SK-N-SH (cell line): ENCODE results near the gene PRRT4. TPM values are rescaled to one million over a fixed set of nuclear protein-coding genes. Genes with fewer than 3 reads are reported as not detected.

Source experiments
- CTCF ChIA-PET: fragments of 300-600, 350-600 bp; formaldehyde crosslinking; extraction: SDS; loops from one replicate; lab custom pipeline; 2021; lab: Yijun Ruan, JAX
- POLR2A ChIA-PET: fragments of 350-600 bp; sonication (Branson Sonifier 250); formaldehyde crosslinking; extraction: SDS; loops from one replicate; lab custom pipeline; 2020; ENCODE audit warnings: antibody characterized with exemption, inconsistent platforms; lab: Yijun Ruan, JAX
- DNase-seq: peaks from one replicate; pipeline ENCODE4 v3.0.0; 2012
- H2AFZ ChIP-seq: fragments of 200-600 bp; sonication (generic); 2 replicates; pipeline ENCODE4 v1.8.1; 2016; ENCODE audit warnings: antibody characterized with exemption, mild to moderate bottlenecking, low read depth
- H3F3A ChIP-seq: fragments of 200-600 bp; sonication (generic); replicated peaks from 2 replicates; pipeline ENCODE3; 2016; ENCODE audit warnings: antibody characterized with exemption, mild to moderate bottlenecking; ENCODE audit not compliant: insufficient read depth
- H3K27ac ChIP-seq, 2 experiments: fragments of 200-500 bp in 1 of 2; fragments of 200-600 bp in 1 of 2; sonication (Bioruptor generic) in 1 of 2; sonication (generic), shearing (Covaris generic) in 1 of 2; 2 replicates each; pipeline versions ENCODE4 v1.5.1 to v1.6.1; 2014 to 2016; ENCODE audit warnings: low read depth in 2 of 2, inconsistent platforms in 1 of 2, low read length in 1 of 2, mild to moderate bottlenecking in 1 of 2, mixed read lengths in 1 of 2
- H3K27me3 ChIP-seq: fragments of 200-600 bp; sonication (generic), shearing (Covaris generic); 2 replicates; pipeline ENCODE4 v1.6.1; 2016; ENCODE audit warnings: mixed run types; ENCODE audit not compliant: insufficient read depth
- H3K36me3 ChIP-seq, 2 experiments: fragments of 200-500 bp in 1 of 2; fragments of 200-600 bp in 1 of 2; sonication (Bioruptor generic) in 1 of 2; sonication (generic) in 1 of 2; replicated peaks in 1 of 2; 2 replicates each; pipeline versions ENCODE3 to v1.5.1; 2014 to 2016; ENCODE audit warnings: low read length in 1 of 2, mild to moderate bottlenecking in 1 of 2; ENCODE audit not compliant: insufficient read depth in 2 of 2, control insufficient read depth in 1 of 2
- H3K4me1 ChIP-seq, 2 experiments: fragments of 200-500 bp in 1 of 2; fragments of 200-600 bp in 1 of 2; sonication (Bioruptor generic) in 1 of 2; sonication (generic), shearing (Covaris generic) in 1 of 2; 2 replicates each; pipeline versions ENCODE4 v1.5.1 to v1.6.1; 2014 to 2016; ENCODE audit warnings: low read depth in 1 of 2, low read length in 1 of 2, mixed run types in 1 of 2; ENCODE audit not compliant: insufficient read depth in 2 of 2, control insufficient read depth in 1 of 2
- H3K4me2 ChIP-seq: fragments of 200-600 bp; sonication (generic), shearing (Covaris generic); 2 replicates; pipeline ENCODE4 v1.6.1; 2017; ENCODE audit warnings: mixed run types
- H3K4me3 ChIP-seq, 2 experiments: fragments of 200-500 bp in 1 of 2; fragments of 200-600 bp in 1 of 2; sonication (Bioruptor generic) in 1 of 2; sonication (generic), shearing (Covaris generic) in 1 of 2; 2 replicates each; pipeline versions ENCODE4 v1.5.1 to v1.8.1; 2014 to 2016; ENCODE audit warnings: low read depth in 2 of 2, inconsistent platforms in 1 of 2, low read length in 1 of 2, mild to moderate bottlenecking in 1 of 2, mixed read lengths in 1 of 2, moderate library complexity in 1 of 2
- H3K79me2 ChIP-seq: fragments of 200-600 bp; sonication (generic); 2 replicates; pipeline ENCODE4 v1.8.1; 2017; ENCODE audit warnings: mild to moderate bottlenecking; ENCODE audit not compliant: insufficient read depth
- H3K9ac ChIP-seq: fragments of 200-600 bp; sonication (generic); 2 replicates; pipeline ENCODE4 v1.6.1; 2017; ENCODE audit warnings: mixed run types
- H3K9me2 ChIP-seq: fragments of 200-600 bp; sonication (generic); 2 replicates; pipeline ENCODE4 v1.6.1; 2017; ENCODE audit warnings: mixed run types
- H3K9me3 ChIP-seq: fragments of 200-600 bp; sonication (generic); 2 replicates; pipeline ENCODE4 v1.6.1; 2017; ENCODE audit warnings: mixed run types, mild to moderate bottlenecking, moderate library complexity
- H4K20me1 ChIP-seq: fragments of 200-600 bp; sonication (generic); 2 replicates; pipeline ENCODE4 v1.6.1; 2017; ENCODE audit warnings: mild to moderate bottlenecking, mixed run types; ENCODE audit not compliant: insufficient read depth
- ELF1 ChIP-seq: IDR thresholded peaks from 2 replicates; pipeline ENCODE4 v1.4.0; 2012
- EZH2phosphoT487 ChIP-seq: fragments of 200-600 bp; sonication (generic); IDR thresholded peaks from 2 replicates; pipeline ENCODE4 v1.6.1; 2017; ENCODE audit warnings: low read depth, mixed run types, mild to moderate bottlenecking, antibody characterized with exemption, moderate library complexity, borderline replicate concordance
- GATA2 ChIP-seq: sonication (generic); formaldehyde crosslinking; IDR thresholded peaks from 2 replicates; pipeline ENCODE4 v1.5.0; 2020; ENCODE audit warnings: mild to moderate bottlenecking, missing genetic modification reagents
- YY1 ChIP-seq: IDR thresholded peaks from 2 replicates; pipeline ENCODE4 v1.4.0; 2012; ENCODE audit warnings: low read depth, mild to moderate bottlenecking
- WGBS: methylation state at CpG from one replicate; pipeline ENCODE4 v1.1.6; 2017; ENCODE audit warnings: low lambda C conversion rate; 5-methylcytosine and 5-hydroxymethylcytosine counted together
- polyA plus RNA-seq, 3 experiments: library from polyadenylated mRNA; depleted of rRNA; stranded (reverse); fragments of >200 nt; gene quantifications; 2 replicates each; pipeline ENCODE4 v1.2.3, GENCODE V29; 2012
- TF ChIP-seq, protein P1 (sequence below): IDR thresholded peaks from 2 replicates; pipeline ENCODE4; 2012
- TF ChIP-seq, protein P2 (sequence below): IDR thresholded peaks from 2 replicates; pipeline ENCODE4 v1.4.0; 2012; ENCODE audit warnings: low read depth, borderline replicate concordance

The PRRT4 gene
- polyA plus RNA-seq, 1 of the 3 experiments (the other 2 are of a cell fraction): 1.5 TPM

DNA sequence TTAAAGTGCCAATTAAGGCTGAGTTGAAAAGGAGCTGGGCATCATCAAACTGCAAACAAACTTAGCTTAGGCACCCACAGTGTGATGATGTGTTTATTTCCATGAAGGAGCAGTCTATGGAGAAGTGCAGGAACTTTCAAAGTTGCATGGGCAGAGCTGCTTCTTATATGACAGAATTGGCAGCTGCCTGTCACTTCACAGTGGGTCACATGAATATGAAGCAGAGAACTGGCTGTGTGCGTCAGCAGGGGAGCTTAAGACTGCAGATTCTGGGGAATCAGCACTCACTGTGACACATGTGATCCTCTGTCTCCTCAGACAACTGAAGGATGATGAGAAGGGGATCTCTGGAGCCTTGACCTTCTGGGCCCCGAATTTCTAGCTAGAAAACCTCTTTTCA, 54.4 kb downstream of the PRRT4 start (continued):
- TF ChIP-seq, protein P1, sequence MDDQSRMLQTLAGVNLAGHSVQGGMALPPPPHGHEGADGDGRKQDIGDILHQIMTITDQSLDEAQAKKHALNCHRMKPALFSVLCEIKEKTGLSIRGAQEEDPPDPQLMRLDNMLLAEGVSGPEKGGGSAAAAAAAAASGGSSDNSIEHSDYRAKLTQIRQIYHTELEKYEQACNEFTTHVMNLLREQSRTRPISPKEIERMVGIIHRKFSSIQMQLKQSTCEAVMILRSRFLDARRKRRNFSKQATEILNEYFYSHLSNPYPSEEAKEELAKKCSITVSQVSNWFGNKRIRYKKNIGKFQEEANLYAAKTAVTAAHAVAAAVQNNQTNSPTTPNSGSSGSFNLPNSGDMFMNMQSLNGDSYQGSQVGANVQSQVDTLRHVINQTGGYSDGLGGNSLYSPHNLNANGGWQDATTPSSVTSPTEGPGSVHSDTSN: no peak
- no peak for TF ChIP-seq GATA2 (CRISPR knock-in tag)
- TF ChIP-seq, all 33 proteins: peak for 0

DNA sequence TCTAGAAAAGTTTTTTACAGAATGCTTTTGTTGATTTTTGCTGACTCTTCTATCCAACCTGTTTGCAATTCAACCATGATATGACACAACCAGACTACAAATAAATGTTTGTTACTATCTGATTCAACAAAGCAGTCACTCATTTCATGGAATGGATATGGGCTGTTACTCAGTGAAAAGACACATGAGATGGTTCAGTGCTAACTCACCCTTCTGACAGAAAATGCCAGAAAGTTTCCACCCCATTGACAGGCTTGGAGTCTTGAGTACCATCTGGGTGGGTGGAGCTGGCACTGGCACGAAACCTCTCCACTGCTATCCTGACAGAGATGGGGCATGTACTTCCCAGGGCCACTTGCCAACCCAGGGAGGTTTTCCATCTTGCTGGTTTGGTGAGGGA, 57.3 kb downstream of the PRRT4 start:
- Histone ChIP-seq H4K20me1 (no peaks in the 10 kb centered on the region), H3K9me2 (no peaks in the 10 kb centered on the region), H3K36me3 (peaks cover 31 to 69% of the 10 kb centered on the region in 2 experiments), H3K79me2 (no peaks in the 10 kb centered on the region), H3K27ac (no peak overlapping the region), H3K27me3 (no peaks in the 10 kb centered on the region), H3K4me1 (no peaks in the 10 kb centered on the region), H3K9ac (no peak overlapping the region), H3F3A (no peaks in the 10 kb centered on the region), H3K4me3 (no peak overlapping the region), H3K9me3 (no peaks in the 10 kb centered on the region), H3K4me2 (no peak overlapping the region), H2AFZ (no peak overlapping the region)
- POLR2A ChIA-PET: interaction anchor here (2.1 kb wide), 1 partner anchor 37 kb away, joined by 5 read pairs; no protein-coding TSS in a partner anchor
- DNase-seq: no peak
- WGBS: 100% methylated on average over 1 of the region's 1 CpG
- CTCF ChIA-PET: no interaction called here
- no peak for TF ChIP-seq EZH2phosphoT487
- TF ChIP-seq, protein P2, sequence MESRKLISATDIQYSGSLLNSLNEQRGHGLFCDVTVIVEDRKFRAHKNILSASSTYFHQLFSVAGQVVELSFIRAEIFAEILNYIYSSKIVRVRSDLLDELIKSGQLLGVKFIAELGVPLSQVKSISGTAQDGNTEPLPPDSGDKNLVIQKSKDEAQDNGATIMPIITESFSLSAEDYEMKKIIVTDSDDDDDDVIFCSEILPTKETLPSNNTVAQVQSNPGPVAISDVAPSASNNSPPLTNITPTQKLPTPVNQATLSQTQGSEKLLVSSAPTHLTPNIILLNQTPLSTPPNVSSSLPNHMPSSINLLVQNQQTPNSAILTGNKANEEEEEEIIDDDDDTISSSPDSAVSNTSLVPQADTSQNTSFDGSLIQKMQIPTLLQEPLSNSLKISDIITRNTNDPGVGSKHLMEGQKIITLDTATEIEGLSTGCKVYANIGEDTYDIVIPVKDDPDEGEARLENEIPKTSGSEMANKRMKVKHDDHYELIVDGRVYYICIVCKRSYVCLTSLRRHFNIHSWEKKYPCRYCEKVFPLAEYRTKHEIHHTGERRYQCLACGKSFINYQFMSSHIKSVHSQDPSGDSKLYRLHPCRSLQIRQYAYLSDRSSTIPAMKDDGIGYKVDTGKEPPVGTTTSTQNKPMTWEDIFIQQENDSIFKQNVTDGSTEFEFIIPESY: no peak
- no peak for TF ChIP-seq ELF1

DNA sequence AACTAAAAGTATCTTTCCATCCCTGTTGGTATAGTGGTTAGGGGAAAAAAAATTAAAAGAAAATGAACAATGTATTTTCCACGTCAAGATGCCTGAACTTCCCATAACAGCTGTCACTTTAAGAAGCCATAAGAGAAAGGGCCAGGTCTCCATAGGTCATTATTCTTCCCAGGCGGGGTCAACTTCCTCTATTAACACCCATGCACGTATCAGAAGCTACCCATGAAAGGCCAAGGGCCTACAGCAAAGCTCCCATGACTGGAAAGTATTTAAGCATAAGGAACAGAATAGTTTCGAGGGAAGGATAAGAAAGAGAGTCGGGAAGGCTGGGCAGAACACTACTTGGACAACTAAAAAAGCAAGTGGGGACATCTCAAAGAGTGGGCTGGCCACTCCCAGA, 57.8 kb downstream of the PRRT4 start:
- Histone ChIP-seq H3K79me2 (no peaks in the 10 kb centered on the region), H3K9me2 (no peaks in the 10 kb centered on the region), H3K4me1 (no peaks in the 10 kb centered on the region), H3K9ac (no peak overlapping the region), H3K36me3 (peaks cover 31 to 66% of the 10 kb centered on the region in 2 experiments), H4K20me1 (no peaks in the 10 kb centered on the region), H2AFZ (no peak overlapping the region), H3K4me3 (no peak overlapping the region), H3K9me3 (no peaks in the 10 kb centered on the region), H3K4me2 (no peak overlapping the region), H3K27me3 (no peaks in the 10 kb centered on the region), H3F3A (no peaks in the 10 kb centered on the region), H3K27ac (no peak overlapping the region)
- POLR2A ChIA-PET: interaction anchor here (2.1 kb wide), 1 partner anchor 36 kb away, joined by 5 read pairs; no protein-coding TSS in a partner anchor
- CTCF ChIA-PET: interaction anchor here (1.2 kb wide), 1 partner anchor 44 kb away, joined by 7 read pairs; no protein-coding TSS in a partner anchor
- no peak for TF ChIP-seq YY1
- no peak for DNase-seq
- 86% methylated on average over 5 of the region's 5 CpGs for WGBS
